CD14-positive monocyte (primary cell): ENCODE results near the gene GAB1. TPM values are rescaled to one million over a fixed set of nuclear protein-coding genes. Genes with fewer than 3 reads are reported as not detected.

ENCODE experiments used
- DNase-seq, 3 donors: peaks; one replicate each; pipeline ENCODE4 v3.0.0-alpha.2; 2011 to 2022
- H2AFZ ChIP-seq: 2 replicates; pipeline ENCODE4 v1.6.0; 2012; ENCODE audit warnings: mild to moderate bottlenecking, low read depth, low read length, inconsistent platforms; ENCODE audit not compliant: insufficient read depth, poor library complexity, severe bottlenecking
- H3K27ac ChIP-seq, 2 donors: 1 replicate in 1 of 2; 2 replicates in 1 of 2; pipeline ENCODE4 v1.5.1; 2012 to 2013; ENCODE audit warnings: low read length in 2 of 2, control low read depth in 1 of 2, inconsistent platforms in 1 of 2, low read depth in 1 of 2, mild to moderate bottlenecking in 1 of 2
- H3K27me3 ChIP-seq, 2 donors: one replicate each; pipeline versions ENCODE4 v1.6.0 to v1.6.1; 2011 to 2013; ENCODE audit warnings: low read length in 2 of 2; ENCODE audit not compliant: control insufficient read depth in 2 of 2, insufficient read depth in 2 of 2
- H3K36me3 ChIP-seq, 2 donors: replicated peaks in 1 of 2; 1 replicate in 1 of 2; 2 replicates in 1 of 2; pipeline versions ENCODE4 v1.5.1 to v1.6.1; 2012 to 2013; ENCODE audit warnings: low read length in 2 of 2, control low read depth in 1 of 2, inconsistent platforms in 1 of 2, mild to moderate bottlenecking in 1 of 2; ENCODE audit not compliant: insufficient read depth in 2 of 2, control insufficient read depth in 1 of 2
- H3K4me1 ChIP-seq, 2 donors: 1 replicate in 1 of 2; 2 replicates in 1 of 2; pipeline versions ENCODE4 v1.5.1 to v1.6.1; 2012 to 2013; ENCODE audit warnings: low read length in 2 of 2, control low read depth in 1 of 2, inconsistent platforms in 1 of 2, mild to moderate bottlenecking in 1 of 2, moderate library complexity in 1 of 2; ENCODE audit not compliant: insufficient read depth in 2 of 2, control insufficient read depth in 1 of 2
- H3K4me2 ChIP-seq: replicated peaks from 2 replicates; pipeline ENCODE3; 2012; ENCODE audit warnings: low read length, moderate library complexity, mild to moderate bottlenecking; ENCODE audit not compliant: poor library complexity, severe bottlenecking; ENCODE audit errors: extremely low read depth
- H3K4me3 ChIP-seq, 3 experiments: fragments of 200-600 bp in 1 of 3; sonication (generic) in 1 of 3; replicated peaks in 1 of 3; 1 replicate in 2 of 3; 2 replicates in 1 of 3; pipeline ENCODE4 v1.5.1; 2011 to 2013; ENCODE audit warnings: low read length in 3 of 3, mild to moderate bottlenecking in 3 of 3, control low read depth in 2 of 3, low read depth in 2 of 3, inconsistent platforms in 1 of 3, moderate library complexity in 1 of 3
- H3K79me2 ChIP-seq: 2 replicates; pipeline ENCODE4 v1.6.0; 2012; ENCODE audit warnings: mild to moderate bottlenecking, control low read depth, inconsistent platforms, low read length, moderate library complexity; ENCODE audit not compliant: insufficient read depth
- H3K9ac ChIP-seq: 2 replicates; pipeline ENCODE4 v1.6.0; 2017; ENCODE audit warnings: low read length, mild to moderate bottlenecking; ENCODE audit not compliant: insufficient read depth, poor library complexity, severe bottlenecking
- H3K9me3 ChIP-seq, 2 donors: replicated peaks in 1 of 2; 1 replicate in 1 of 2; 2 replicates in 1 of 2; pipeline versions ENCODE4 v1.5.1 to v1.6.1; 2012 to 2013; ENCODE audit warnings: low read length in 2 of 2, control low read depth in 1 of 2; ENCODE audit not compliant: control insufficient read depth in 1 of 2, insufficient read depth in 1 of 2
- H4K20me1 ChIP-seq: 2 replicates; pipeline ENCODE4 v1.6.0; 2012; ENCODE audit warnings: mild to moderate bottlenecking, low read length, control low read depth, moderate library complexity; ENCODE audit not compliant: insufficient read depth
- H3K27ac Mint-ChIP-seq, 7 donors: one replicate each; pipeline ENCODE4 v1.8.0; 2020; ENCODE audit warnings: mild to moderate bottlenecking in 7 of 7, mixed read lengths in 7 of 7, moderate library complexity in 6 of 7, inconsistent platforms in 2 of 7
- H3K27me3 Mint-ChIP-seq, 3 donors: one replicate each; pipeline ENCODE4 v1.8.0; 2021 to 2022; ENCODE audit warnings: low read depth in 3 of 3, mild to moderate bottlenecking in 3 of 3, mixed read lengths in 3 of 3, moderate library complexity in 3 of 3, inconsistent platforms in 1 of 3
- H3K36me3 Mint-ChIP-seq, 2 donors: one replicate each; pipeline ENCODE4 v1.8.0; 2020; ENCODE audit warnings: mixed read lengths in 2 of 2, inconsistent platforms in 1 of 2, mild to moderate bottlenecking in 1 of 2
- H3K4me1 Mint-ChIP-seq: one replicate; pipeline ENCODE4 v1.8.0; 2020; ENCODE audit warnings: mild to moderate bottlenecking, mixed read lengths
- H3K4me3 Mint-ChIP-seq, 2 donors: one replicate each; pipeline ENCODE4 v1.8.0; 2020; ENCODE audit warnings: mild to moderate bottlenecking in 2 of 2, mixed read lengths in 2 of 2, moderate library complexity in 1 of 2
- H3K9me3 Mint-ChIP-seq, 7 donors: one replicate each; pipeline ENCODE4 v1.8.0; 2020 to 2022; ENCODE audit warnings: mixed read lengths in 7 of 7, mild to moderate bottlenecking in 6 of 7, moderate library complexity in 6 of 7, inconsistent platforms in 2 of 7
- CTCF ChIP-seq: fragments of 200-600 bp; IDR thresholded peaks from one replicate; pipeline ENCODE4 v1.8.0; 2022; ENCODE audit warnings: antibody characterized with exemption, mild to moderate bottlenecking
- WGBS: methylation state at CpG from one replicate; pipeline ENCODE4 v1.1.5; 2013; ENCODE audit warnings: missing lambda C conversion rate; ENCODE audit not compliant: insufficient coverage; 5-methylcytosine and 5-hydroxymethylcytosine counted together
- intact Hi-C, 2 donors: fragments of 100-400 bp; cut with micrococcal nuclease; formaldehyde crosslinking; loops; one replicate each; pipeline versions ENCODE4 v1.15.0 to v1.15.1; 2023
- polyA plus RNA-seq, 3 donors: library from polyadenylated mRNA; depleted of rRNA in 1 of 3; unstranded in 2 of 3; stranded (reverse) in 1 of 3; fragments of 300-500 nt in 2 of 3; fragments of >200 nt in 1 of 3; fragmentation: Illumina TruSeq in 2 of 3; gene quantifications; 1 replicate in 2 of 3; 2 replicates in 1 of 3; pipeline ENCODE4 v1.2.3, GENCODE V29; 2012 to 2021

The GAB1 gene
- polyA plus RNA-seq, 3 donors = 0.55 to 7.3 (median 0.69) TPM

- no peaks in the 10 kb centered on the region for H3K36me3 Mint-ChIP-seq
- Histone ChIP-seq H3K9me3 (no peaks in the 10 kb centered on the region), H3K27ac (no peak overlapping the region), H2AFZ (no peak overlapping the region), H4K20me1 (no peaks in the 10 kb centered on the region), H3K79me2 (no peaks in the 10 kb centered on the region), H3K27me3 (no peaks in the 10 kb centered on the region), H3K36me3 (no peaks in the 10 kb centered on the region), H3K4me3 (no peak overlapping the region), H3K9ac (no peak overlapping the region), H3K4me1 (no peaks in the 10 kb centered on the region), H3K4me2 (no peak overlapping the region)
- no peak overlapping the region for H3K27ac Mint-ChIP-seq
- H3K9me3 Mint-ChIP-seq = peaks cover 0 to 3% (median 0%) of the 10 kb centered on the region in 7 donors
- DNase-seq = no peak
- H3K4me3 Mint-ChIP-seq = no peak overlapping the region
- TF ChIP-seq CTCF = no peak
- peaks cover 1 to 5% (median 2%) of the 10 kb centered on the region in 3 donors for H3K27me3 Mint-ChIP-seq
- intact Hi-C loops = no loop called here
- 0% methylated on average over 1 of the region's 1 CpG for WGBS
- no peaks in the 10 kb centered on the region for H3K4me1 Mint-ChIP-seq
These were observed 34.1 kb upstream of the GAB1 start for GRCh38 chr4:143302536-143302935.

GRCh38 chr4:143306788-143307187 is 29.9 kb upstream of the GAB1 start:
- H3K4me3 ChIP-seq = no peak overlapping the region
- H3K36me3 Mint-ChIP-seq = no peaks in the 10 kb centered on the region
- H3K27me3 ChIP-seq = no peaks in the 10 kb centered on the region
- H3K27me3 Mint-ChIP-seq = peaks cover 2 to 5% (median 5%) of the 10 kb centered on the region in 3 donors
- no peaks in the 10 kb centered on the region for H4K20me1 ChIP-seq
- WGBS = 100% methylated on average over 1 of the region's 3 CpGs
- H3K27ac ChIP-seq = no peak overlapping the region
- H3K4me1 ChIP-seq = no peaks in the 10 kb centered on the region
- no peak overlapping the region for H3K27ac Mint-ChIP-seq
- no peaks in the 10 kb centered on the region for H3K4me1 Mint-ChIP-seq
- no peak overlapping the region for H3K4me2 ChIP-seq
- intact Hi-C loops = no loop called here
- no peak overlapping the region for H2AFZ ChIP-seq
- H3K9ac ChIP-seq = no peak overlapping the region
- TF ChIP-seq CTCF = no peak
- no peak overlapping the region for H3K4me3 Mint-ChIP-seq
- DNase-seq = no peak
- H3K9me3 ChIP-seq = no peaks in the 10 kb centered on the region
- H3K36me3 ChIP-seq = no peaks in the 10 kb centered on the region
- H3K9me3 Mint-ChIP-seq = peaks cover 0 to 2% (median 0%) of the 10 kb centered on the region in 7 donors
- no peaks in the 10 kb centered on the region for H3K79me2 ChIP-seq
